SK-N-SH treated with all-trans-retinoic acid at 6 μM for 48 hours (cell line): Measurements from ENCODE around the gene GPR31.

Experiments
- ATAC-seq: fragments of 200-7000 bp; cut with Tn5 transposase; 3 replicates; pipeline ENCODE4 v1.9.1; 2020; ENCODE audit warnings: mild to moderate bottlenecking, moderate library complexity
- ARNTL ChIP-seq: fragments of 450-650 bp; formaldehyde crosslinking; IDR thresholded peaks from 2 replicates; pipeline ENCODE4 v1.5.0; 2020; ENCODE audit warnings: low read depth, mild to moderate bottlenecking, moderate library complexity, borderline replicate concordance
- BACH2 ChIP-seq: fragments of 250-450 bp; sonication (Bioruptor Pico); IDR thresholded peaks from 2 replicates; pipeline ENCODE4 v1.9.0; 2021; ENCODE audit warnings: mild to moderate bottlenecking, borderline replicate concordance
- ESRRG ChIP-seq: fragments of 250-450 bp; sonication (Bioruptor Pico); IDR thresholded peaks from 2 replicates; pipeline ENCODE4 v1.6.1; 2021; ENCODE audit warnings: mild to moderate bottlenecking
- OSR1 ChIP-seq: fragments of 250-450 bp; sonication (Bioruptor Pico); IDR thresholded peaks from 2 replicates; pipeline ENCODE4 v1.8.0; 2022; ENCODE audit warnings: moderate library complexity, mild to moderate bottlenecking, inconsistent platforms
- PPARA ChIP-seq: fragments of 250-450 bp; sonication (Bioruptor Pico); IDR thresholded peaks from 2 replicates; pipeline ENCODE4 v1.5.0; 2020; ENCODE audit warnings: mild to moderate bottlenecking, borderline replicate concordance
- RARB ChIP-seq: fragments of 250-450 bp; sonication (Bioruptor Pico); IDR thresholded peaks from 2 replicates; pipeline ENCODE4 v1.8.0; 2021; ENCODE audit warnings: mild to moderate bottlenecking, moderate library complexity
- SNAI2 ChIP-seq: fragments of 250-450 bp; sonication (Bioruptor Pico); IDR thresholded peaks from 2 replicates; pipeline ENCODE4 v1.5.0; 2020; ENCODE audit warnings: mild to moderate bottlenecking, moderate library complexity
- TCF4 ChIP-seq: fragments of 250-450 bp; sonication (Bioruptor Pico); IDR thresholded peaks from 2 replicates; pipeline ENCODE4 v1.8.0; 2021; ENCODE audit warnings: mild to moderate bottlenecking, moderate library complexity, borderline replicate concordance
- TOX ChIP-seq: fragments of 250-450 bp; sonication (Bioruptor Pico); IDR thresholded peaks from 2 replicates; pipeline ENCODE4 v1.8.0; 2021; ENCODE audit warnings: mild to moderate bottlenecking, moderate library complexity, borderline replicate concordance
- ZFP3 ChIP-seq: fragments of 250-450 bp; sonication (Bioruptor Pico); IDR thresholded peaks from 2 replicates; pipeline ENCODE4 v1.5.0; 2020; ENCODE audit warnings: mild to moderate bottlenecking, moderate library complexity
- ZFP30 ChIP-seq: fragments of 450-650 bp; formaldehyde crosslinking; IDR thresholded peaks from 2 replicates; pipeline ENCODE4 v1.5.0; 2022; ENCODE audit warnings: mild to moderate bottlenecking, moderate library complexity
- ZNF565 ChIP-seq: fragments of 450-650 bp; formaldehyde crosslinking; conservative IDR thresholded peaks from 2 replicates; pipeline ENCODE4 v1.5.0; 2020; ENCODE audit warnings: low read depth, mild to moderate bottlenecking, moderate library complexity
- ZNF70 ChIP-seq: fragments of 450-650 bp; formaldehyde crosslinking; IDR thresholded peaks from 2 replicates; pipeline ENCODE4 v1.5.0; 2020; ENCODE audit warnings: mild to moderate bottlenecking, moderate library complexity
- ZNF8 ChIP-seq: fragments of 450-650 bp; formaldehyde crosslinking; IDR thresholded peaks from 2 replicates; pipeline ENCODE4 v1.5.0; 2020; ENCODE audit warnings: mild to moderate bottlenecking, moderate library complexity
- TF ChIP-seq, protein P1 (sequence below): fragments of 250-450 bp; sonication (Bioruptor Pico); IDR thresholded peaks from 2 replicates; pipeline ENCODE4 v1.5.0; 2020; ENCODE audit warnings: mild to moderate bottlenecking, moderate library complexity
- TF ChIP-seq, protein P2 (sequence below): fragments of 250-450 bp; sonication (Bioruptor Pico); IDR thresholded peaks from 2 replicates; pipeline ENCODE4 v1.5.1; 2020; ENCODE audit warnings: low read depth, mild to moderate bottlenecking, moderate library complexity
- TF ChIP-seq, protein P3 (sequence below): fragments of 250-450 bp; sonication (Bioruptor Pico); IDR thresholded peaks from 2 replicates; pipeline ENCODE4 v1.5.1; 2021; ENCODE audit warnings: mild to moderate bottlenecking, moderate library complexity
- TF ChIP-seq, protein P4 (sequence below): fragments of 250-450 bp; sonication (Bioruptor Pico); IDR thresholded peaks from 2 replicates; pipeline ENCODE4 v1.8.0; 2021; ENCODE audit warnings: low read depth, mild to moderate bottlenecking, moderate library complexity, borderline replicate concordance

Gene GPR31

DNA sequence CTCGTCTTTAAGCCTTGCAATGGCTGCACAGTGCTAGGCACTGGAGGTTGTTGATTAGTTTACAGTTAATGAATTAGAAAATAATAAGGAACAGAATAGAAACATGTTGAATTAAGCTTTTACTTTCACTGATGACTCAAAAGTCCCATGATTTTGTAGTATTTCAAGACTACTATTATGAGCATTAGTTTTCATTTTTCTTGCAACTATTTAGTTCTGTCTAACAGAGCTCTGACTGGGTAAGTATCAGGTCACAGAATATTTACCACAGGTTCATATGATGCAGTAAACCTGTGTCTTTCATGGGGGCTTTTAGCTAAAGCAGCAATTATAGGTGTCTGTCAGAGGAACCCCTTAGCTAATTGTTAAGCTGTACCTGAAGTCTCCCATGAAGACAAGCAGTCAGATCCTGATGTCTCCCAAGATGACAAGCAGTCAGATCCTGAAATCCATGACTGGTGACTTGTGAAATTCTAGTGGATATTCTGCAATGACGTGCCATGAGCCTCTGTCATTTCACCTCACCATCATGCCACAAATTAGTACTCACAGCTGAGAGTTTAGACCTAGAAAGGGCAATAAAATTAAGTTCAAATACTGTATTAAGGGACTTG, 8.2 kb upstream of the GPR31 start (continued):
- TF ChIP-seq ZFP3 (CRISPR knock-in tag) (no peak), ARNTL (CRISPR knock-in tag) (no peak), ZFP30 (CRISPR knock-in tag) (no peak), PPARA (CRISPR knock-in tag) (no peak), ZNF565 (CRISPR knock-in tag) (no peak)

DNA sequence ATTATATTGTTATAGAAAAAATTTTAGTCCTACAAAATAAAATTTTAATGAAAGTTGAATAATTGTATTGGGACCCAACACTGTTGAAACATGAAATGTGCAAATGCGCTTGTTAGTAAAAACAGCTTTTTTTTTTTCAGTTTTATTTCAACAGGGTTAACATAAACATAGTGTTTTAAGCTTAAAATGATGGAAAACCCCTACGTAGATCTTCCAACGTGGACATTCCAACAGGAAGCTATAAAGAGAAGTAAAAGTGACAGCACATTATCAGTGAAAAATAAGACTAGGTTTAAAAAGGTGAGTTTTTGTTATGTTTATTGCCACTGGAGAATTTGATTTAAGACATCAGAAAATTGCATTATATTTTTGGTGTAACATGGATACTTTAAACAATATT, 6.5 kb upstream of the GPR31 start:
- ATAC-seq: no peak
- TF ChIP-seq ZFP3 (CRISPR knock-in tag) (no peak), PPARA (CRISPR knock-in tag) (no peak), ZNF8 (CRISPR knock-in tag) (no peak), ZNF70 (no peak), TOX (CRISPR knock-in tag) (no peak), ESRRG (CRISPR knock-in tag) (no peak)

DNA sequence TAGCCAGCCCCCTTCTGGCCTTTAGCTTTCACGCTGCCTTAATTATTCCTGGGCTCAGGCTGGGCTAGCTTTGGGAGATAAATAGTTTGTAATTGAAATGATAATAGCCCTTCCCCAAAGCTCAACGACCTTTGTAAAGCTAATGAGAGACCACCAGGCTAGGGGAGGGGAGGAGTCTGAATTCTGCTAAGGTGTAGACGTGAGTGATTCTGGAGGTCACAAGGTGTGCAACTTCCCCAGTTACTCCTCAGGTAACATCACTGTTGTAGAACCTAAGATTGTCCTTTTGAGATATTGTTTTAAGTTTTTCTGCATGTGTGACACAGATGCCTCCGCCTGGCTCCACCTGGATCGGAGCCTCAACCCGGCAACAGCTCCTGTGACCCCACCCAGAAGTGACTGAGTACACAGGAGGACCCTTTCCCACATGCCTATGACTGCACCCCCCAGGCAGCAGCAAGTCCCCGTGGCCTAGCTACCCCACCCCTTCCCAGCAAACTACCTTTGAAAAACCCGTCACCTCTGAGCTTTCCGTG, 5.8 kb upstream of the GPR31 start:
- no peak for ATAC-seq
- TF ChIP-seq PPARA (CRISPR knock-in tag): no peak
- no peak for TF ChIP-seq SNAI2 (CRISPR knock-in tag)

DNA sequence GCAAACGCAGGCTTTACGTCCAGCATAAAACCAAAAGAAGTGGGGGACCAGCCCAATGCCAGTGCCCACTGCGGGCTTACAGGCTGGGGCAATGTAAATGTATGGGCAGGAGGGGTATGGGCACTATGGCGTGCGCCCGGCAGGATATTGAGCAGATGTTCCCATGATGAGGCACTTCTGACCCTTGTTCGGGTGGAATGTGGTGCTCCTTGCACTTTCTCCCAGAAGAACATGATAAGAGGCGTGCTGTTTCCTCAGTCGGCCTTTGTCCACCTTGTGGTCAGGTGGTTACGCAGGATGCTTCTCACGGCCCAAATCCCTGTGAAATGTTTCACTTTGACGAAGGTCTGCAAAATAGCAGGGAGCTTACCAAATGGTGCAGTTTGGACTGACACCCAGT, 4.8 kb upstream of the GPR31 start:
- no peak for ATAC-seq
- no peak for TF ChIP-seq SNAI2 (CRISPR knock-in tag)
- TF ChIP-seq ESRRG (CRISPR knock-in tag): no peak
- TF ChIP-seq, protein P1, sequence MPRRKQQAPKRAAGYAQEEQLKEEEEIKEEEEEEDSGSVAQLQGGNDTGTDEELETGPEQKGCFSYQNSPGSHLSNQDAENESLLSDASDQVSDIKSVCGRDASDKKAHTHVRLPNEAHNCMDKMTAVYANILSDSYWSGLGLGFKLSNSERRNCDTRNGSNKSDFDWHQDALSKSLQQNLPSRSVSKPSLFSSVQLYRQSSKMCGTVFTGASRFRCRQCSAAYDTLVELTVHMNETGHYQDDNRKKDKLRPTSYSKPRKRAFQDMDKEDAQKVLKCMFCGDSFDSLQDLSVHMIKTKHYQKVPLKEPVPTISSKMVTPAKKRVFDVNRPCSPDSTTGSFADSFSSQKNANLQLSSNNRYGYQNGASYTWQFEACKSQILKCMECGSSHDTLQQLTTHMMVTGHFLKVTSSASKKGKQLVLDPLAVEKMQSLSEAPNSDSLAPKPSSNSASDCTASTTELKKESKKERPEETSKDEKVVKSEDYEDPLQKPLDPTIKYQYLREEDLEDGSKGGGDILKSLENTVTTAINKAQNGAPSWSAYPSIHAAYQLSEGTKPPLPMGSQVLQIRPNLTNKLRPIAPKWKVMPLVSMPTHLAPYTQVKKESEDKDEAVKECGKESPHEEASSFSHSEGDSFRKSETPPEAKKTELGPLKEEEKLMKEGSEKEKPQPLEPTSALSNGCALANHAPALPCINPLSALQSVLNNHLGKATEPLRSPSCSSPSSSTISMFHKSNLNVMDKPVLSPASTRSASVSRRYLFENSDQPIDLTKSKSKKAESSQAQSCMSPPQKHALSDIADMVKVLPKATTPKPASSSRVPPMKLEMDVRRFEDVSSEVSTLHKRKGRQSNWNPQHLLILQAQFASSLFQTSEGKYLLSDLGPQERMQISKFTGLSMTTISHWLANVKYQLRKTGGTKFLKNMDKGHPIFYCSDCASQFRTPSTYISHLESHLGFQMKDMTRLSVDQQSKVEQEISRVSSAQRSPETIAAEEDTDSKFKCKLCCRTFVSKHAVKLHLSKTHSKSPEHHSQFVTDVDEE (CRISPR knock-in tag): no peak

DNA sequence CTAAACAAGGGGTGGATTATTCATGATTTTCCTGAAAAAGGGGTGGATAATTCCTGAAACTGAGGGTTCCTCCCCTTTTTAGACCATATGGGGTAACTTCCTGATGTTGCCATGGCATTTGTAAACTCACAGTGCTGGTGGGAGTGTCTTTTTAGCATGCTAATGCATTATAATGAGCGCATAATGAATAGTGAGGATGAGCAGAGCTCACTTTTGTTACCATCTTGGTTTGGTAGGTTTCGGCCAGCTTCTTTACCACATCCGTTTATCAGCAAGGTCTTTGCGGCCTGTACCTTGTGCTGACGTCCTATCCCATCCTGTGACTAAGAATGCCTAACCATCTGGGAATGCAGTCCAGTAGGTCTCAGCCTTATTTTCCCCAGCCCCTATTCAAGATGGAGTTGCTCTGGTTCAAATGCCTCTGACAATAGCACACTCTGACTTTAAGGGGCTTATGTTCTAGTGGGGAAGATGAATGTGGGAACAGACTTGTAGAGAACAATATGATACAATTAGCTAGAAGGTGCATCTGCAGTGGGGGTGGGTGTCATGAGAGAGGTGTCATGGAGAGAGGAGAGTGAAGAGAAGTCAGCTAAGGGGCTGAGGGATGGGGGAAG, 4.2 kb upstream of the GPR31 start:
- TF ChIP-seq, protein P1 (CRISPR knock-in tag): no peak
- TF ChIP-seq BACH2 (CRISPR knock-in tag): no peak
- ATAC-seq: no peak

DNA sequence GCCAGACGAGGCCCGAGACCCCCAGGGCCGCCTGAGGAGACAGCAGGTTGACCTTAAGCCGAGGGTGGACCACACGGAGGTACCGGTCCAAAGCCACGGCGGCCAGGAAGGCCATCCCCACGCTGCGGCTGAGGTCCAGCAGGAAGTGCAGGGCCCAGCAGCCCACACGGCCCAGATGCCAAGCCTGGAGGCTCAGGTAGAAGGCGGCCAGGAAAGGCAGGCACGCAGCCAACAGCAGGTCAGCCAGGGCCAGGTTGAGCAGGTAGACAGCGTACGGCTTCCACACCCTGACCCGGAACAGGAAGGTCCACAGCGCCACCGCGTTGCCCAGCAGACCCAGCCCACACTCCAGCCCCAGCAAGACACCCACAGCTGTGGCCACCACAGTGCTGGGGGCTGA, 366 bp downstream of the GPR31 start:
- ATAC-seq: no peak
- TF ChIP-seq, protein P1 (CRISPR knock-in tag): no peak
- no peak for TF ChIP-seq ARNTL (CRISPR knock-in tag)
- TF ChIP-seq, protein P2, sequence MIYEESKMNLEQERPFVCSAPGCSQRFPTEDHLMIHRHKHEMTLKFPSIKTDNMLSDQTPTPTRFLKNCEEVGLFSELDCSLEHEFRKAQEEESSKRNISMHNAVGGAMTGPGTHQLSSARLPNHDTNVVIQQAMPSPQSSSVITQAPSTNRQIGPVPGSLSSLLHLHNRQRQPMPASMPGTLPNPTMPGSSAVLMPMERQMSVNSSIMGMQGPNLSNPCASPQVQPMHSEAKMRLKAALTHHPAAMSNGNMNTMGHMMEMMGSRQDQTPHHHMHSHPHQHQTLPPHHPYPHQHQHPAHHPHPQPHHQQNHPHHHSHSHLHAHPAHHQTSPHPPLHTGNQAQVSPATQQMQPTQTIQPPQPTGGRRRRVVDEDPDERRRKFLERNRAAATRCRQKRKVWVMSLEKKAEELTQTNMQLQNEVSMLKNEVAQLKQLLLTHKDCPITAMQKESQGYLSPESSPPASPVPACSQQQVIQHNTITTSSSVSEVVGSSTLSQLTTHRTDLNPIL (CRISPR knock-in tag): no peak
- TF ChIP-seq BACH2 (CRISPR knock-in tag): no peak
- TF ChIP-seq RARB (CRISPR knock-in tag): no peak
- TF ChIP-seq TCF4: no peak
- TF ChIP-seq, protein P3, sequence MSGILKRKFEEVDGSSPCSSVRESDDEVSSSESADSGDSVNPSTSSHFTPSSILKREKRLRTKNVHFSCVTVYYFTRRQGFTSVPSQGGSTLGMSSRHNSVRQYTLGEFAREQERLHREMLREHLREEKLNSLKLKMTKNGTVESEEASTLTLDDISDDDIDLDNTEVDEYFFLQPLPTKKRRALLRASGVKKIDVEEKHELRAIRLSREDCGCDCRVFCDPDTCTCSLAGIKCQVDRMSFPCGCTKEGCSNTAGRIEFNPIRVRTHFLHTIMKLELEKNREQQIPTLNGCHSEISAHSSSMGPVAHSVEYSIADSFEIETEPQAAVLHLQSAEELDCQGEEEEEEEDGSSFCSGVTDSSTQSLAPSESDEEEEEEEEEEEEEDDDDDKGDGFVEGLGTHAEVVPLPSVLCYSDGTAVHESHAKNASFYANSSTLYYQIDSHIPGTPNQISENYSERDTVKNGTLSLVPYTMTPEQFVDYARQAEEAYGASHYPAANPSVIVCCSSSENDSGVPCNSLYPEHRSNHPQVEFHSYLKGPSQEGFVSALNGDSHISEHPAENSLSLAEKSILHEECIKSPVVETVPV (CRISPR knock-in tag): no peak
- TF ChIP-seq, protein P4, sequence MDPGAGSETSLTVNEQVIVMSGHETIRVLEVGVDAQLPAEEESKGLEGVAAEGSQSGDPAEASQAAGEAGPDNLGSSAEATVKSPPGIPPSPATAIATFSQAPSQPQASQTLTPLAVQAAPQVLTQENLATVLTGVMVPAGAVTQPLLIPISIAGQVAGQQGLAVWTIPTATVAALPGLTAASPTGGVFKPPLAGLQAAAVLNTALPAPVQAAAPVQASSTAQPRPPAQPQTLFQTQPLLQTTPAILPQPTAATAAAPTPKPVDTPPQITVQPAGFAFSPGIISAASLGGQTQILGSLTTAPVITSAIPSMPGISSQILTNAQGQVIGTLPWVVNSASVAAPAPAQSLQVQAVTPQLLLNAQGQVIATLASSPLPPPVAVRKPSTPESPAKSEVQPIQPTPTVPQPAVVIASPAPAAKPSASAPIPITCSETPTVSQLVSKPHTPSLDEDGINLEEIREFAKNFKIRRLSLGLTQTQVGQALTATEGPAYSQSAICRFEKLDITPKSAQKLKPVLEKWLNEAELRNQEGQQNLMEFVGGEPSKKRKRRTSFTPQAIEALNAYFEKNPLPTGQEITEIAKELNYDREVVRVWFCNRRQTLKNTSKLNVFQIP (CRISPR knock-in tag): no peak
- TF ChIP-seq OSR1 (CRISPR knock-in tag): no peak
